D721Med (cell line): ENCODE measurements around the gene ADAMTSL3.

Source experiments
- DNase-seq: peaks from one replicate; pipeline ENCODE4 v3.0.0; 2011; ENCODE audit warnings: low spot score; ENCODE audit not compliant: insufficient read length
- FAIRE-seq: peaks from 2 replicates; lab custom pipeline; 2011; peaks lifted over from hg19 to GRCh38; lab: Jason Lieb, UNC
- TF ChIP-seq, protein P1 (sequence below): IDR thresholded peaks from 2 replicates; pipeline ENCODE4 v1.5.1; 2012; ENCODE audit warnings: mild to moderate bottlenecking, control low read depth; ENCODE audit not compliant: insufficient read depth; ENCODE audit errors: missing control alignments

ADAMTSL3 gene

DNA sequence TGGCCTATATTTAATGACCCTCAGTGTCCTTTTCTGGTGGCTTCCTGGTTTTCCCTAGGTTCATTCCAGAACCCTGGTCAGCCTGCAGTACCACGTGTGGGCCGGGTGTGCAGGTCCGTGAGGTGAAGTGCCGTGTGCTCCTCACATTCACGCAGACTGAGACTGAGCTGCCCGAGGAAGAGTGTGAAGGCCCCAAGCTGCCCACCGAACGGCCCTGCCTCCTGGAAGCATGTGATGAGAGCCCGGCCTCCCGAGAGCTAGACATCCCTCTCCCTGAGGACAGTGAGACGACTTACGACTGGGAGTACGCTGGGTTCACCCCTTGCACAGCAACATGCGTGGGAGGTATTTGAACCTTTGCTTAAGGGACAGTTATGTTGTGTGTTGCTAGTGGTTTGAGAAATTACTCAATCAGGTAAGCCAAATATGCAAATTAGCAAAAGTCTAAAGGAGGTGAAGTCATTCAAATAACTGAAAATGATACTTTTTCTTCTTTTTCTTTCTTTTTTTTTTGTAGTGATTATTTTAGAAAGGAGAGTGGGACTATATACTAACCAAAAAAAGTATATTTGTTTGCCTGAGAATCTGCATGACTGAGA is 259.2 kb downstream of the ADAMTSL3 start:
- DNase-seq: no peak
- TF ChIP-seq, protein P1, sequence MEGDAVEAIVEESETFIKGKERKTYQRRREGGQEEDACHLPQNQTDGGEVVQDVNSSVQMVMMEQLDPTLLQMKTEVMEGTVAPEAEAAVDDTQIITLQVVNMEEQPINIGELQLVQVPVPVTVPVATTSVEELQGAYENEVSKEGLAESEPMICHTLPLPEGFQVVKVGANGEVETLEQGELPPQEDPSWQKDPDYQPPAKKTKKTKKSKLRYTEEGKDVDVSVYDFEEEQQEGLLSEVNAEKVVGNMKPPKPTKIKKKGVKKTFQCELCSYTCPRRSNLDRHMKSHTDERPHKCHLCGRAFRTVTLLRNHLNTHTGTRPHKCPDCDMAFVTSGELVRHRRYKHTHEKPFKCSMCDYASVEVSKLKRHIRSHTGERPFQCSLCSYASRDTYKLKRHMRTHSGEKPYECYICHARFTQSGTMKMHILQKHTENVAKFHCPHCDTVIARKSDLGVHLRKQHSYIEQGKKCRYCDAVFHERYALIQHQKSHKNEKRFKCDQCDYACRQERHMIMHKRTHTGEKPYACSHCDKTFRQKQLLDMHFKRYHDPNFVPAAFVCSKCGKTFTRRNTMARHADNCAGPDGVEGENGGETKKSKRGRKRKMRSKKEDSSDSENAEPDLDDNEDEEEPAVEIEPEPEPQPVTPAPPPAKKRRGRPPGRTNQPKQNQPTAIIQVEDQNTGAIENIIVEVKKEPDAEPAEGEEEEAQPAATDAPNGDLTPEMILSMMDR: no peak
- no peak for FAIRE-seq

DNA sequence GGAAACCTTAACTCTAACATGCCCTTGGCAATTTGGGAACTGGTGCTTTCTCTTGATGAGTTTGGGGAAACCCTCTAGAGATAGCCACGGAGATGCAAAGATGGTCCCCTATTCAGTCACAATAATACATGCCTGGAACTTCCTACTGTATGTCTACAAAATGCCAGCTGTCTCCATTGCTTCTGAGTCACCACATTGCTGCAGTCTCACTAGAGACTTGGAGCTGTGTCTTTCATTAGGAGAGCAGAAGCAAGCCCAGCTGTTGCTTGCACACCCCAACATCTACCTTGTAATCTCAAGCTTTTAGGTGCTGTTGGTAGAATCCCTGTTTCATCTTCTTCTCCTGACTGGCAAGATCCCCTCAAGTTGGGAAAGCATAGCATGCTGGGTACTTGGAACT is 261.0 kb downstream of the ADAMTSL3 start:
- TF ChIP-seq, protein P1: no peak
- DNase-seq (no peak), FAIRE-seq (no peak)

DNA sequence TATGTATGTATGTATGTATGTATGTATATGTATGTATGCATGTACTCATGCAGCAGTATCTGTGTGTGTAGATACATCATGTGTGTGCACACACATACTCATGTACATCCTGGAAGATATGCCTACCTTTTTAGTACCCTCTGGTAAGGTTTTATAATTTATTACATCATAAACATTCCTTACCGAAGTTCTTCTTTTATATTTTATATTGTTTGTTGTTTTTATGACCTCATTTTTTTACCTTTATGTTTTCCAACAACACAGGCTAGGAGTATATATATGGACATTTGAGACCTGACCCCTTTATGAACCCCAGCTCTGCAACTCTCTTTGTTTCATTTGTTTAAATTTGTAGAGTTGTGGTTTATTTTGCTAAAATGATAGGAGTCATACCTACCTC is 263.5 kb downstream of the ADAMTSL3 start:
- TF ChIP-seq, protein P1: no peak
- FAIRE-seq (no peak), DNase-seq (no peak)

DNA sequence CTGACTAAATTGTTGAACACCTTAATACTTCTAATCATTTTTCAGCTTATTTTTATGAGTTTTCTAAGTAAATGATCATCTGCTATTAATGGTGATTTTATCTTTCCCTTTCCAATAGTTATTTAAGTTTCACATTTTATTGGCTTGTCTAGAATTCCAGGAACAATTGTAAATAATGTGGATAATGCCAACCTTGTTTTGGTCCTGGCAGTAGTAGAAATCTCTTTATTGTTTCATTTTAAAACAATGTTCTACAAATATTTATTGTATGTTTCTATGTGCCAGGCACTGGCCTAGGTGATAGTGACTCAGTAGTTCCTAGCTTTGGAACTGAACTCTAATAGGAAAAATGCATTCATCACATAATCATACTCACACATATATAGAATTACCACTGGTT is 264.1 kb downstream of the ADAMTSL3 start:
- TF ChIP-seq, protein P1: no peak
- FAIRE-seq (no peak), DNase-seq (no peak)

DNA sequence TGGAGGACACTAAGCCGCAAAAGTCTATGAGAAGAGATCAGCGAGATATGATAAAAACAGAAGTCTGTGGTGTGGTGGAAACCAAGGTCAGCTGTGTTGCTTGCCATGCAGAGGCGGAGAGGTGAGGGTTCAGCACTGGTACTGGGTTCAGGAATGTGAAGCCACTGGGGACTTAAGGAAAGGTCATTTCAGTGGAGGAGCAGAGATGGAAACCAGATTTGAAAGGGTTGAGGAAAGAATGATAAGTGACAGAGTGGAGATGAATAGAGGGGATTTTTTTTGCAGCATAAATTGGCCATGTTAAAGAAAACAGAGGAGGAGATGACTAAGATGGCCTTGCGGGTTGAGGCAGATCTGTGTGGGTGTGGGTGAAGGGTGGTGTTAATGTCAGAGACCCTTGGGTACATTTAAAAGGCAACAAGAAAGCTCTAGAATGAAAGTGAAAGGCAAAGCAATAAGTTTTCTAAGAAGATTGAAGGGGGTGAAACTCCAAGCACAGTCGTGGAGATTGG is 265.5 kb downstream of the ADAMTSL3 start:
- TF ChIP-seq, protein P1: no peak
- no peak for DNase-seq
- no peak for FAIRE-seq

DNA sequence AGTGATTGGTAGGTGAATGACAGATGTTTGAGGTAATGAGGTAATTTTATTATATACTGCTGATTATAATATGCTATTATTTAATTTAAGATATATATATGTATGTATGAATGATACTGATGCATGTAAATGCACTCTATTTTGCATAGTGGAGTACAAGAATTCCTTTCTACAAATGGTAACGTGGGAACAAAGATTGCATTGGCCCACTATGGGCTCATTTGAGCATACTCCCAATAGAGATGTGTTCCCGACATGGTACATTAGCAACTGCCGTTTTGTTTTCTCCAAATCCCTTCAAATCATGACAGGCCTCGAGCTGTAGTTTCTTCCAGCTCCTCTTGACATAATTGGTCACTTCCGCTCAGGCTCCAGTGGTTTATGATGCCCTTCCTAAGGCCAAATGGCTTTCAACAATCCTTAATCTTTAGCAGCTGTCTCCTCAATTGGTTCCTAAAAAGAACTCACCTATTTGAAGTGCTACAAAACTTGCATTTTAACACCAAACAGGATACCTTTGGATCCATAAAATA is 266.1 kb downstream of the ADAMTSL3 start:
- TF ChIP-seq, protein P1: no peak
- no peak for FAIRE-seq
- DNase-seq: no peak

DNA sequence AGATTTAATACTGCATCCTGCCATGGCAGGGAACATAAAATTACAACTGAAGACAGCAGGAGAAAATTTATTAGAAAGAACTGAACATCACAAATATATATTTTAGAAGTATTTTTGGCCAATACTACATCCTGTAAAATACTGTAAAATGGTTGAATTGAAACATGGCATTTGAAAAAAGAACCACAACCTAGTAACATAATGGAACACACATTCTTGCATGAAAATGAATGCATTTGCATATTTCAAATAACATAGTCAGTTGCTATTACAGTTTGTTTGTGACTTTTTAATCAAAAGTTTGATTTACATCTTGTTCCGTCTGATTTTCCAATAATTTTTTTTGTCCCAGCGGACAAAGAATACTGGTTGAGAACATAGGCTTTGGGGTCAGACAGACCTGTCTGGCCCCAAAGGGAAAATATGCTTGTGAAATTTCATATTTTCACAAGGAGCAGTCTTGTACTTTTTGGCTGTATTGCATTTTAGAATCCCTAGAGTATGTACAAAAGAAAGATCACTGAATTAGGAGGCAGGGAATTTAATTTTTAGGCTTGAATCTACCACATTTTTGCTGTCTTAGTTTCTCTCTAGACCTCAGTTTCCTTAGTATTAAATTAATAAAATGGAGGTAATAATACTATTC is 268.8 kb downstream of the ADAMTSL3 start:
- no peak for DNase-seq
- TF ChIP-seq, protein P1: no peak
- FAIRE-seq: no peak
